HG03095 (cell line): ENCODE measurements around the gene CACNB3.

Experiments used
- ATAC-seq: cut with Tn5 transposase; IDR thresholded peaks from one replicate; pipeline ENCODE4 v1.9.1; 2021; ENCODE audit warnings: moderate library complexity; ENCODE audit not compliant: unreplicated experiment

Gene CACNB3

DNA sequence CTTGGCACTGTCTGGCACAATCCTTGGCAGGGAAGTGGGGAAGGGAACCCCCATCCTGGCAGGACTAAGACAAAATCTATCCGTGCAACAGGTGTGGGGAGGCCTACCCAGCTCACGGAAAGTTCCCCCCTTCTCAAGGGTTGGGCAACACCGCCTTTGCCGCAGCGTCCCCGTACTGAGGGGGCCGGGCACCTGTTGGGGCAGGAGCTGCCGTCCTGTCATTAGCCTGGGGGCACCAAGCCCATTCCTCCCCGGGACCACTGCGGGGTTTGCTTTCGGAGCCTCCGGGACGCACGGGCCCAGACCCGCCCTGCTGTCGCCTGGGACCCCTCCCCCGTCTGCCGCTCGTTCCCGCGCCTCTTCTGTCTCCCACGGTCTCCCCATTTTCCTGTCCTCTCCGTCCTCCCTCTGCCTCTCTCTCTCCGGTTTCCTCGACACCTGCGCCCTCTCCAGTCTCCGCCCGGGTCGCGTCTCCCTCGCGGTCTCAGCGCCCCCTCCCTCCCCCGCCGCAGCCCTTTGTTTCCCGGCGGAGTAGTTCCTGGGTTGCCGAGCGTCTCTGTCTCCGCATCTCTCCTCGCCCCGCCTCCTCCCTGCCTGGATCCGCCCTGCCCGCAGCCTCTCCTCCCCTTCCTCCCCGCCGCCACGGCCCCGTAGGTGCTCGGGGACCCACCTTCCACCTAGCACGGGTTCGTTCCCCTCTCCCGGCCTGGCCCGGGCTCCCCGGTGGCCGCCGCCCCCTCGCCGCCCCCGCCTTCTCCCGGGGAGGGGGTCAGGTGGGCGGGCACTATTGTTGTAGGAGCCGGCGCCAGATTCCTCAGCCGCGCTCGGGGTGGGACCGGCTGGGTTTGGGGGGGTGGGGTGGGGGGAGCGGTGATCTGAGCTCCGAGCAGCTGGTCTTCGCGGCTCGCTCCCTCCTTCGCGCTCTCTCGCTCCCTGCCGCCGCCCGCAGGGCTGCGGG lies at the start of gene CACNB3:
Gene CACNB3 (plus strand): TSS at position 624 of the 958 bp plus-strand sequence. CDS start 434 bp downstream, outside the sequence.
- ATAC-seq, result no peak

DNA sequence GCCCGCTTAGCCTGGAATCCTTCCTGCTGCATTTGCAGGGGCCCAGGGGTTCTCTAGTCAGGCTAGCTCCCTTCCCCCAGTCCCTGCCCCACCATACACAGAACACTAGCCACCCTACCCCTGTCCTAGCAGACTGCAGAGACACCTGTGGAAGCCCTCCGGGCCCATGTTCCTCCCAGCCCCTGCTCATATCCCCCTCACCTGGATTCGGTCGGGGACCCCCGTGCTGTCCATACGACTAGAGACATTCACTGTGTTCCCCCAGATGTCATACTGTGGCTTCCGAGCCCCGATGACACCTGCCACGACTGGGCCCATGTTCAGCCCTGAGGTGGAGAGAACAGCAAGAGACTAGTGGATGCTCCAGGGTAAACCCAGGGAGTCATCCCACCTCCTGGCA lies 49.6 kb upstream of the CACNB3 start:
- no peak for ATAC-seq

DNA sequence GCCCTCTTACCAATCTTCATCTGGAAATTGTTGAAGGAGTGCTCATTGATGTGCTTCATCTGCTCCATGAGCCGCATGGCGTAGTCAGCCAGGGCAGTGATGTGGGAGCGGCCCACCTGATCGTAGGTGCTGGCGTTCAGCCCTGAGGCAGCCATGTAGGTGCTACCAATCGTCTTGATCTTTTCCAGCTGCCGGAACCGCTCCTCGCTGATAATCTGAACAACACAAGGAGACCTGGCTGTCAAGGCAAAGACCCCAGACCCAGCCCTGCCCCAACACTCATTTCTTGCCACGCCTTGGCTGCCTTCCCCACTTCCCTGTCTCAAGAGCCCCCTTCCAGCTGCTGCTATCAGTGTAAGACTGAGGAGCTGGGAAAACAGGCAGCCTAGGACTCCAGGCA lies 47.5 kb upstream of the CACNB3 start:
- no peak for ATAC-seq

GRCh38 chr12:48771588-48772112 lies 46.6 kb upstream of the CACNB3 start:
- no peak for ATAC-seq

DNA sequence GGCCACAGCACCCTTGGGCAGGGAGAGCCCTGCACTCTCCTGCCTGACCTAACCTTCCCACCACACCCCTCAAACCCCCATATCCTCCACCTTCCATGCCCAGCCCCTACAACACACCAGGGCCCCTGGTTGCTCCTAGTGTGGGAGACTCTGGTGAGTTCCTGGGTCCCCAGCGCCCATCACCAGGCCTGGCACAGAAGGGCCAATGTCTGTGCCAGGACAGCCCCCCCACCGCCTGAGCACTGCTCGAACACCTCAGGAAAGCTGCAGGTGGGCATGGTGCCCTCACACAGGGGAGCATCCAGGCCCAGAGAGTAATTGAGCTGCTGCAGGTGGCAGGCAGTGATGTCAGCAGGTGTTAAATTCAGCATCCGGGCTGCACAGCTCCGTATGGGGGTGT lies 44.6 kb upstream of the CACNB3 start:
- no peak for ATAC-seq

DNA sequence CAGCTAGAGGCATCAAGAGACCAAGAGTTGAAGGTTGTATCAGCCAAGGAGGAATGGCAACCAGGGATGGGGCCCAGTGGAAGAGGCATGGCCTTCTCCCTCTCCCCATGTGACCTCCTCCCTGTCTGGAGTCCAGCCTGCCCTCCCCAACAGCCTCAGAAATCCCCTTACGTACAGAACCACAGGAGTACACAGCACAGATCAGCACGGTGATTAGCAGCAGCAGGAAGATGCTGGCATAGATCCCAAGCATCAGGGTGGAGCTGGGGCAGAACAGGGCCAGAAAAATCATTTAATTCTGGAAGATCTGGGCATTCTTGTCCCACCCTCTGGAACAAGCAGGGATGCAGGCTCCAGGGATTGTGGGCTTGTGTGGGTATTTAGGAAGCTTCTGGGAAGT lies 43.8 kb upstream of the CACNB3 start:
- ATAC-seq, result no peak

DNA sequence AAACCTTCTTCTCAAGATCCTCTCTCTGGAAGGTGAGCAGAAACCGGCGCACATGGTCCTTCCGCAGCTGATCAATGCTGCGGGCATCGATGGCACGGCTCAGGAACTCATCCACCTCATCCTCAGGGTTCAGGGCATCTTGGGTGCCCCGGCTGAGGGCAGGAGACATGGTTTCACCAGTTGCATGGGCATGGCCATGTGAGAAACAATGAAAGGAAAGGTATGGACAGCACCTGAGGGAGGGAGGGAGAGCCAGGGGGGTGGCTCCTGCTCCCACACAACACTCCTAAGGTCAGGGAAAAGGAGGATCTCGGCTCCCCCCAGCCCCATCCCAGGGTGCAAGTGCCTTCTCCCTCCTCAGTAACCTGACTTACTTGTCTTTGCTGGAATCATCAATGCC lies 43.0 kb upstream of the CACNB3 start:
- no peak for ATAC-seq

GRCh38 chr12:48775991-48776649 lies 42.2 kb upstream of the CACNB3 start:
- no peak for ATAC-seq

DNA sequence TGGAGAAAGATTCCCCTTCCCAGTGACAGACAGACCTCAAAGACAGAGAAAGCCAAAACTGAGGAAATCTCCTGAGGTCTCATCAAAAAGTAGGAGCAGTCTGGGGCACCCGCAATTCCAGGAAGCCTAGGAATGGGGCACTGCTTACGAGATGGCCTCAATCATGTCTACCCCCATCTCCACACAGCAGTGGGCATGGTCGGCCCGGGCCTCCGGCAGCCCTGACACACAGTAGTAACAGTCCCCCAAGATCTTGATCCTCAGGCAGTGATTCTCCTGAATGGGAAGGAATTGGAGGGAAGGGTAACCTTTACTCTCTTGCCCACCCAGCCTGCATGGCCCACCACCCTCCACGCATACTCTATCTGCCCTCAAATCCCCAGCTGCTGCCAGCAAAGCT lies 41.3 kb upstream of the CACNB3 start:
- ATAC-seq, result no peak

GRCh38 chr12:48777501-48778400 lies 40.5 kb upstream of the CACNB3 start:
- ATAC-seq, result no peak

- no peak for ATAC-seq
These were observed 38.4 kb upstream of the CACNB3 start for GRCh38 chr12:48779869-48780268.

- no peak for ATAC-seq
These were observed 37.8 kb upstream of the CACNB3 start for GRCh38 chr12:48780381-48781025.

GRCh38 chr12:48781750-48782456 lies 36.4 kb upstream of the CACNB3 start:
- ATAC-seq, result no peak

DNA sequence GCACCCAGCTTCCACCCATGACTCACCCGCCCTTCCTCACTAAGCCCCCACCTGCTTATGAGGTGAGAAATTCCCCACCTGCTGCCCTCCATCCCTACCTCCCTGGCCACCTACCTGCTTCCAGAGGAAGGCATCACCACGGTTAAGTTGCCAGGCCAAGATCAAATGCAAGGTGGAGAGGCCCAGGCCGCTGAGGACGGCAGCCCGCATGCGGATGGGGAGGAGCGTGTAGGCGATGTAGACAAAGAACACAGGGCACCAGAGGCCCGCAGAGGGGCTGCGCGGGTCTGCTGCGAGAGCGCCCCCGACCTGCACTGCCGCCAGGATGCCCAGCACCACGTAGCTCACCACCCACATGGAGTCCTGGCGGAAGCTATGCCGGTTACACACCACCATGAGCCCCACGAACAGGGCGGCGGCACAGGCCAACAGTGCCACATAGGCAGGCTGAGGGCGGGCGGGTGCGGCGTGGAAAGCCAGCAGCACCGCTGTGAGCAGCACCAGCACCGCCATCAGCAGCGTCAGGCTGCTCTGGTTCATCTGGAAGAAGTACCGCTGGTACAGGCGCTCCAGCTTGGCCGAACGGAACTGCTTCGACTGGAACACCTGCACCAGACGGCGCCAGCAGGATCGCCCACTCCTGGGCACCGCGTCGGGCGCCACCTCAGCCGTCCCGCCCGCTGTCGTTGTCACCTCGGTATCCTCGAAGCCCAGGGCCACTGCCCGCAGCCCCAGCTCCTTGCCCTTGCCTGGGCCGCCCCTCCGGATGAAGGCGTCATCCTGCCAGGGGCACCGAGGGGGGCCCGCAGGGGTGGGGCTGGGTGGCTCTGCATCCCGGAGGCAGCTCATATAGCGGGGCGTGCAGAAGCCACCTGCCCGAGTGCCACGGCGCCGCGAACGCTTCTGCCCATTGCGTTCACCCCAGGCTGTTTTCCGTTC lies 35.6 kb upstream of the CACNB3 start:
- ATAC-seq, result no peak

DNA sequence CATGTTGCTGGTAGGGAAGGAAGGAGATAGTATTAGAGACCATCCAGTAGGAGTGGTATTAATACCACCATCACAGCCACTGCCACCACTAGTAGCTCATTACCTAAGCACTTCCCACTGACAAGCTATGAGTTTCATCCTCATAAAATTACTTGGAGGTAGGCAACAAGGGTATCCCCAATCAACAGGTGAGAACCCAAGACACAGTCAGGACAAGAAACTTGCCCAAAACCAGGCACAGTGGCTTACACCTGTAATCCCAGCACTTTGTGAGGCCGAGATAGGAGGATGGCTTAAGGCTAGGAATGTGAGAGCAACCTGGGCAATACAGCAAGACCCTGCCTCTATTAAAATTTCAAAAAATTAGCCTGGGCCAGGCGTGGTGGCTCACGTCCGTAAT lies 34.9 kb upstream of the CACNB3 start:
- ATAC-seq, result no peak

DNA sequence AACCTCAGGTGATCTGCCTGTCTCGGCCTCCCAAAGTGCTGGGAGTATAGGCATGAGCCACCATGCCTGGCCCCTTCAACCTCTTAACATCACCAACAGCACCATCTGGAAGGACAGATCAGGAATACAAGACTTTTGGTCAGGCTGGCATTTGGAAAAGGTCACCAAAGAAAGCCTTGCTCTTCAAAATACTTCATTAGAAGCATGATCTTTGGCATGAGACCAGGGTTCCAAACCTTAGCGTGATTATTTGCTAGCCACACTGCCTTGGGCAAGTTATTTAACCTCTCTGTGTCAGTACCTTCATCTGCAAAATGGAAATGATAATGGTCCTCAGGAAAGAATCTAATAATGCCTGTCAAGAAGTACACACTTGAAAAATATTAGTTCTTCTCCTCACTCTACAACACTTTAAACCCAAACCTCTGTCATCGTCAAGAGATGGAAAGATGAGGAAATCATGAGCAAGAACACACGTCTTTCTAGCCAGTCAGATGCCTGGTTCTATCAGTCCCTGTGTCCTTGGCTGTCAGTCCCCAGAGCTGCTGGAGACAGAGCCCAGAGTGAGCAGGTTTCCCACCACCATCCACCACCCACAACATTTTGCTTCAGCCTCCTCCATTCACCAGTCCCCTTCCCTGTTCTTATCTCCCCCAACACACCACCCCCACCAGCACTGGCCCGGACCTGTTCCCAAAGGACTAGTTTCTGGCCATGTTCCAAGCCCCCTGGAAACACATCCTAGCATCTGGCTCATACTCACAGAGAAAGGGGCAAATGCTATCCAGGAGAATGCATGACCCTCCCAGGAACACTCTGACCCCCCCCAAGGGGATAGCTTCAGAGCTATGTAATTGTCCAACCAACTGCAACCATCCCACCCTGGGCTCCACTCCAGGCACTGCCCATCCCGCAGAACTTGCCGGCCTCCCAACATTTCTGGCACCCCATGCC lies 31.4 kb upstream of the CACNB3 start:
- no peak for ATAC-seq

GRCh38 chr12:48787791-48788523 lies 30.3 kb upstream of the CACNB3 start:
- no peak for ATAC-seq
